ENCODE measurements around the gene ZNF335.

ZNF335 gene

GRCh38 chr20:45971675-45972499, at the start of gene ZNF335:
Gene ZNF335 (minus strand): TSS chr20:45972203. CDS start chr20:45971410, 793 bp downstream.
- peak; percentile 85 for DNase-seq

GRCh38 chr20:46020555-46020954, 48.6 kb upstream of the ZNF335 start:
- no peak for DNase-seq

- DNase-seq, result no peak
Measured at GRCh38 chr20:46018611-46019010, 46.6 kb upstream of the ZNF335 start.

- no peak for DNase-seq
Measured at GRCh38 chr20:46018112-46018511, 46.1 kb upstream of the ZNF335 start.

- DNase-seq, result no peak
Measured at GRCh38 chr20:46017272-46017671, 45.3 kb upstream of the ZNF335 start.

- no peak for DNase-seq
Measured at GRCh38 chr20:46014517-46015396, 42.8 kb upstream of the ZNF335 start.

GRCh38 chr20:46013829-46014516, 42.0 kb upstream of the ZNF335 start:
- DNase-seq, result peak; percentile 90

GRCh38 chr20:46013322-46013828, 41.4 kb upstream of the ZNF335 start:
- DNase-seq, result no peak

- no peak for DNase-seq
Measured at GRCh38 chr20:46012921-46013320, 40.9 kb upstream of the ZNF335 start.

- DNase-seq, result no peak
Measured at GRCh38 chr20:46011631-46012482, 39.9 kb upstream of the ZNF335 start.

- DNase-seq, result peak; percentile 27
Measured at GRCh38 chr20:46010491-46011391, 38.7 kb upstream of the ZNF335 start.

- no peak for DNase-seq
Measured at GRCh38 chr20:46009816-46010215, 37.8 kb upstream of the ZNF335 start.

- no peak for DNase-seq
Measured at GRCh38 chr20:46007671-46008070, 35.7 kb upstream of the ZNF335 start.

- no peak for DNase-seq
Measured at GRCh38 chr20:46006964-46007363, 35.0 kb upstream of the ZNF335 start.

GRCh38 chr20:46006022-46006705, 34.2 kb upstream of the ZNF335 start:
- no peak for DNase-seq

GRCh38 chr20:46004889-46005473, 33.0 kb upstream of the ZNF335 start:
- DNase-seq, result peak; percentile 31

- no peak for DNase-seq
Measured at GRCh38 chr20:46004187-46004586, 32.2 kb upstream of the ZNF335 start.

- no peak for DNase-seq
Measured at GRCh38 chr20:46002008-46002407, 30.0 kb upstream of the ZNF335 start.

GRCh38 chr20:46001498-46001897, 29.5 kb upstream of the ZNF335 start:
- no peak for DNase-seq
